SH-SY5Y (cell line): Measurements from ENCODE around the gene NTN4.

Source experiments
- GATA2 ChIP-seq: IDR thresholded peaks from 2 replicates; pipeline ENCODE4 v1.6.1; 2011; ENCODE audit warnings: mild to moderate bottlenecking, low read depth, low read length
- GATA3 ChIP-seq: IDR thresholded peaks from 2 replicates; pipeline ENCODE4 v1.6.1; 2011; ENCODE audit warnings: low read depth, mild to moderate bottlenecking, low read length, moderate library complexity

The NTN4 gene

GRCh38 chr12:95620171-95620570, 170.4 kb downstream of the NTN4 start:
- TF ChIP-seq GATA3, result no peak

GRCh38 chr12:95615749-95616148, 174.8 kb downstream of the NTN4 start:
- TF ChIP-seq GATA3, result no peak
- TF ChIP-seq GATA2, result no peak

- TF ChIP-seq GATA2 (no peak), GATA3 (no peak)
These were observed 176.1 kb downstream of the NTN4 start for GRCh38 chr12:95614390-95614982.

- no peak for TF ChIP-seq GATA2
- no peak for TF ChIP-seq GATA3
These were observed 177.5 kb downstream of the NTN4 start for GRCh38 chr12:95613021-95613420.

GRCh38 chr12:95611676-95612309, 178.8 kb downstream of the NTN4 start:
- no peak for TF ChIP-seq GATA2
- no peak for TF ChIP-seq GATA3

- TF ChIP-seq GATA3, result no peak
- TF ChIP-seq GATA2, result no peak
These were observed 182.1 kb downstream of the NTN4 start for GRCh38 chr12:95608252-95609033.
